ENCODE results near the gene FOXP4. TPM values are rescaled to one million over a fixed set of nuclear protein-coding genes. Genes with fewer than 3 reads are reported as not detected.

The FOXP4 gene
- total RNA-seq, 1 donor from 2014 or later, result 12.0 TPM

GRCh38 chr6:41585605-41586004 lies 39.4 kb downstream of the FOXP4 start:
- no peak for ATAC-seq

GRCh38 chr6:41586252-41587007 lies 40.2 kb downstream of the FOXP4 start:
- no peak for ATAC-seq

- ATAC-seq, result no peak
These were observed 41.1 kb downstream of the FOXP4 start for GRCh38 chr6:41587131-41587879.

- ATAC-seq, result no peak
These were observed 41.9 kb downstream of the FOXP4 start for GRCh38 chr6:41588111-41588510.

GRCh38 chr6:41589223-41589622 lies 43.0 kb downstream of the FOXP4 start:
- ATAC-seq, result no peak

GRCh38 chr6:41589636-41590622 lies 43.7 kb downstream of the FOXP4 start:
- no peak for ATAC-seq

GRCh38 chr6:41591122-41591521 lies 44.9 kb downstream of the FOXP4 start:
- ATAC-seq, result no peak

- peak; percentile 64 for ATAC-seq
These were observed 45.8 kb downstream of the FOXP4 start for GRCh38 chr6:41591859-41592502.

GRCh38 chr6:41593406-41593805 lies 47.2 kb downstream of the FOXP4 start:
- ATAC-seq, result no peak

GRCh38 chr6:41593839-41594238 lies 47.7 kb downstream of the FOXP4 start:
- no peak for ATAC-seq

GRCh38 chr6:41594326-41594725 lies 48.1 kb downstream of the FOXP4 start:
- ATAC-seq, result no peak

- no peak for ATAC-seq
These were observed 48.6 kb downstream of the FOXP4 start for GRCh38 chr6:41594766-41595165.

GRCh38 chr6:41595166-41595565 lies 49.0 kb downstream of the FOXP4 start:
- no peak for ATAC-seq

GRCh38 chr6:41596096-41596685 lies 50.0 kb downstream of the FOXP4 start:
- ATAC-seq, result no peak

- no peak for ATAC-seq
These were observed 50.6 kb downstream of the FOXP4 start for GRCh38 chr6:41596807-41597206.

GRCh38 chr6:41597246-41598000 lies 51.2 kb downstream of the FOXP4 start:
- no peak for ATAC-seq

GRCh38 chr6:41598670-41599014 lies 52.5 kb downstream of the FOXP4 start:
- no peak for ATAC-seq

GRCh38 chr6:41599015-41599851 lies 53.1 kb downstream of the FOXP4 start:
- ATAC-seq, result no peak

GRCh38 chr6:41599852-41600445 lies 53.8 kb downstream of the FOXP4 start:
- no peak for ATAC-seq
